Lower leg skin (tissue), 4 donors: Measurements from ENCODE around the gene DOLK. TPM values are rescaled to one million over a fixed set of nuclear protein-coding genes. Genes with fewer than 3 reads are reported as not detected.

Experiments used
- DNase-seq, 2 donors: peaks; one replicate each; pipeline ENCODE4 v3.0.0-alpha.2; 2019; ENCODE audit warnings: low spot score in 2 of 2
- H3K4me3 ChIP-seq: fragments of 200-600 bp; sonication (generic); 2 replicates; pipeline ENCODE4 v1.5.1; 2017; ENCODE audit warnings: mild to moderate bottlenecking, low read depth; ENCODE audit not compliant: poor library complexity, severe bottlenecking
- CTCF ChIP-seq, 3 donors: fragments of 450-650 bp; IDR thresholded peaks; one replicate each; pipeline ENCODE4 v1.5.1; 2016; ENCODE audit warnings: antibody characterized with exemption in 3 of 3, mild to moderate bottlenecking in 3 of 3, moderate library complexity in 2 of 3
- POLR2A ChIP-seq, 2 donors: fragments of 450-650 bp; IDR thresholded peaks; one replicate each; pipeline ENCODE4 v1.6.1; 2016 to 2017; ENCODE audit warnings: antibody characterized with exemption in 2 of 2, mild to moderate bottlenecking in 1 of 2, moderate library complexity in 1 of 2
- WGBS, 2 donors: methylation state at CpG; one replicate each; pipeline ENCODE4 v1.1.5; 2018; 5-methylcytosine and 5-hydroxymethylcytosine counted together
- intact Hi-C: fragments of 100-400 bp; cut with DNase I; formaldehyde crosslinking; loops from one replicate; pipeline ENCODE4 v1.15.0; 2023; ENCODE audit warnings: low total_unique reads
- total RNA-seq, 4 donors: library from RNA; depleted of rRNA; stranded (reverse); fragments of >200 nt; gene quantifications; one replicate each; pipeline ENCODE4 v1.1.0, GENCODE V29; 2016

DOLK gene
- total RNA-seq, 4 donors from 2014 or later = 9.8 to 16.4 (median 11.9) TPM

GRCh38 chr9:128909859-128910258 is 37.5 kb downstream of the DOLK start:
- no peak overlapping the region for H3K4me3 ChIP-seq
- DNase-seq = no peak
- intact Hi-C loops = no loop called here
- TF ChIP-seq CTCF (IDR thresholded peaks at IDR 0.05) (no peak), POLR2A (IDR thresholded peaks at IDR 0.05) (no peak)
- 80 to 90% methylated on average over 4 of the region's 4 CpGs for WGBS, 2 donors

GRCh38 chr9:128908372-128908771 is 39.0 kb downstream of the DOLK start:
- intact Hi-C loops = no loop called here
- TF ChIP-seq POLR2A (IDR thresholded peaks at IDR 0.05) (no peak), CTCF (IDR thresholded peaks at IDR 0.05) (no peak)
- no peak overlapping the region for H3K4me3 ChIP-seq
- DNase-seq = no peak
- WGBS, 2 donors = 96 to 98% methylated on average over 24 of the region's 24 CpGs

- intact Hi-C loops = no loop called here
- WGBS, 2 donors = 72 to 77% methylated on average over 2 of the region's 2 CpGs
- TF ChIP-seq POLR2A (IDR thresholded peaks at IDR 0.05) (no peak), CTCF (IDR thresholded peaks at IDR 0.05) (no peak)
- DNase-seq = no peak
- no peak overlapping the region for H3K4me3 ChIP-seq
These were observed 40.7 kb downstream of the DOLK start for GRCh38 chr9:128906741-128907140.

- intact Hi-C loops = no loop called here
- DNase-seq = no peak
- TF ChIP-seq CTCF (IDR thresholded peaks at IDR 0.05) (no peak), POLR2A (IDR thresholded peaks at IDR 0.05) (no peak)
- H3K4me3 ChIP-seq = no peak overlapping the region
- WGBS, 2 donors = 95 to 99% methylated on average over 7 of the region's 7 CpGs
These were observed 41.4 kb downstream of the DOLK start for GRCh38 chr9:128905964-128906363.

- intact Hi-C loops = no loop called here
- H3K4me3 ChIP-seq = no peak overlapping the region
- TF ChIP-seq POLR2A (IDR thresholded peaks at IDR 0.05) (no peak), CTCF (IDR thresholded peaks at IDR 0.05) (no peak)
- 59 to 61% methylated on average over 10 of the region's 10 CpGs for WGBS, 2 donors
- DNase-seq = no peak
These were observed 43.4 kb downstream of the DOLK start for GRCh38 chr9:128903871-128904620.

- 60 to 66% methylated on average over 2 of the region's 2 CpGs for WGBS, 2 donors
- intact Hi-C loops = no loop called here
These were observed 44.3 kb downstream of the DOLK start for GRCh38 chr9:128903079-128903461.

More at GRCh38 chr9:128903079-128903461, 44.3 kb downstream of the DOLK start:
- no peak overlapping the region for H3K4me3 ChIP-seq
- no peak for TF ChIP-seq CTCF (IDR thresholded peaks at IDR 0.05)
- no peak for TF ChIP-seq POLR2A (IDR thresholded peaks at IDR 0.05)
- DNase-seq = no peak
